K562 (cell line): ENCODE measurements around the gene ARHGAP28. TPM values are rescaled to one million over a fixed set of nuclear protein-coding genes. Genes with fewer than 3 reads are reported as not detected.

Experiments used
- ATAC-seq: fragments of 200-7000 bp; cut with Tn5 transposase; 3 replicates; pipeline ENCODE4 v1.9.1; 2020; ENCODE audit warnings: moderate library complexity
- BruUV-seq: library from RNA; stranded (reverse); fragments of 400-500 nt; replicated peaks from 2 replicates; lab custom pipeline; 2021; lab: Mats Ljungman, UMichigan
- CTCF ChIA-PET: fragments of 300-600 bp; formaldehyde crosslinking; extraction: SDS; loops from one replicate; lab custom pipeline; 2021; ENCODE audit warnings: low intra/inter-chr PET ratio; lab: Yijun Ruan, JAX
- POLR2A ChIA-PET: fragments of 300-600, 350-650 bp; sonication (Branson Sonifier 250); formaldehyde crosslinking; extraction: SDS; loops from one replicate; lab custom pipeline; 2021; ENCODE audit warnings: antibody characterized with exemption, inconsistent platforms; lab: Yijun Ruan, JAX
- DNase-seq, 4 experiments: peaks; one replicate each; pipeline versions ENCODE4 v3.0.0 to v3.0.0-alpha.2; 2011 to 2018; ENCODE audit warnings: low spot score in 3 of 4, mixed read lengths in 3 of 4; ENCODE audit errors: extremely low read depth in 1 of 4
- FAIRE-seq: peaks from 2 replicates; lab custom pipeline; 2011; peaks lifted over from hg19 to GRCh38; lab: Jason Lieb, UNC
- H2AFZ ChIP-seq: 2 replicates; pipeline ENCODE4 v1.6.0; 2011; ENCODE audit warnings: low read depth, low read length, control low read depth, inconsistent platforms
- H3K27ac ChIP-seq: fragments of 200-600 bp; 3 replicates; pipeline ENCODE4 v1.8.0; 2011; ENCODE audit warnings: low read depth, mild to moderate bottlenecking, control low read depth, inconsistent platforms, low read length, moderate library complexity, mixed read lengths; ENCODE audit errors: extremely low read depth
- H3K27me3 ChIP-seq, 2 experiments: fragments of 300-600 bp in 1 of 2; 2 replicates in 1 of 2; 3 replicates in 1 of 2; pipeline versions ENCODE4 v1.6.0 to v1.8.0; 2011; ENCODE audit warnings: inconsistent platforms in 2 of 2, low read length in 2 of 2, mild to moderate bottlenecking in 1 of 2, mixed read lengths in 1 of 2, moderate library complexity in 1 of 2; ENCODE audit not compliant: control insufficient read depth in 2 of 2, insufficient read depth in 2 of 2
- H3K36me3 ChIP-seq: fragments of 300-600 bp; 3 replicates; pipeline ENCODE4 v1.8.0; 2011; ENCODE audit warnings: mild to moderate bottlenecking, low read length, inconsistent platforms; ENCODE audit not compliant: control insufficient read depth, insufficient read depth
- H3K4me1 ChIP-seq, 2 experiments: fragments of 200-600 bp in 1 of 2; replicated peaks in 1 of 2; 2 replicates in 1 of 2; 3 replicates in 1 of 2; pipeline versions ENCODE4 v1.5.1 to v1.8.0; 2011; ENCODE audit warnings: inconsistent platforms in 2 of 2, low read length in 2 of 2, mild to moderate bottlenecking in 1 of 2, mixed read lengths in 1 of 2, moderate library complexity in 1 of 2; ENCODE audit not compliant: control insufficient read depth in 2 of 2, insufficient read depth in 2 of 2
- H3K4me2 ChIP-seq: 2 replicates; pipeline ENCODE4 v1.6.1; 2011; ENCODE audit warnings: low read length, control low read depth, inconsistent platforms, mixed read lengths; ENCODE audit not compliant: insufficient read depth
- H3K4me3 ChIP-seq: fragments of 200-600 bp; sonication (generic), shearing (Covaris generic); 2 replicates; pipeline ENCODE4 v1.5.1; 2016; ENCODE audit warnings: control low read depth, inconsistent platforms
- H3K79me2 ChIP-seq: fragments of 200-600 bp; 3 replicates; pipeline ENCODE4 v1.8.0; 2011; ENCODE audit warnings: low read length, inconsistent platforms; ENCODE audit not compliant: control insufficient read depth, insufficient read depth
- H3K9ac ChIP-seq, 2 experiments: 2 replicates each; pipeline versions ENCODE4 v1.6.0 to v1.6.1; 2011; ENCODE audit warnings: low read depth in 2 of 2, low read length in 2 of 2, control low read depth in 1 of 2, inconsistent platforms in 1 of 2, mild to moderate bottlenecking in 1 of 2, mixed read lengths in 1 of 2; ENCODE audit not compliant: insufficient read depth in 1 of 2
- H3K9me1 ChIP-seq: one replicate; pipeline ENCODE4 v1.6.0; 2011; ENCODE audit warnings: inconsistent platforms, mild to moderate bottlenecking, low read length, moderate library complexity; ENCODE audit not compliant: control insufficient read depth, insufficient read depth
- H3K9me3 ChIP-seq: replicated peaks from 2 replicates; pipeline ENCODE4 v1.5.1; 2011; ENCODE audit warnings: low read depth, low read length, inconsistent platforms; ENCODE audit not compliant: control insufficient read depth, insufficient read depth
- H4K20me1 ChIP-seq: replicated peaks from 2 replicates; pipeline ENCODE4 v1.6.1; 2011; ENCODE audit warnings: low read length, inconsistent platforms, mixed read lengths; ENCODE audit not compliant: control insufficient read depth, insufficient read depth
- CREBBP ChIP-seq: IDR thresholded peaks from one replicate; pipeline ENCODE4 v1.6.1; 2012; ENCODE audit warnings: low read depth, mild to moderate bottlenecking, control low read depth, inconsistent platforms, low read length
- E2F6 ChIP-seq, 2 experiments: IDR thresholded peaks; 2 replicates each; pipeline ENCODE4 v1.6.1; 2011; ENCODE audit warnings: borderline replicate concordance in 1 of 2, control low read depth in 1 of 2, low read depth in 1 of 2, low read length in 1 of 2, mild to moderate bottlenecking in 1 of 2, mixed read lengths in 1 of 2, moderate library complexity in 1 of 2; ENCODE audit not compliant: insufficient read depth in 1 of 2, insufficient read length in 1 of 2, poor library complexity in 1 of 2, severe bottlenecking in 1 of 2; ENCODE audit errors: extremely low read depth in 1 of 2
- EHMT2 ChIP-seq: fragments of 450-650 bp; IDR thresholded peaks from 2 replicates; pipeline ENCODE4 v1.6.1; 2018; ENCODE audit warnings: antibody characterized with exemption
- ELK3 ChIP-seq: fragments of 450-650 bp; formaldehyde crosslinking; IDR thresholded peaks from 2 replicates; pipeline ENCODE4 v1.4.0; 2020; ENCODE audit warnings: mild to moderate bottlenecking
- GABPB2 ChIP-seq: fragments of 250-450 bp; sonication (Bioruptor Pico); conservative IDR thresholded peaks from 2 replicates; pipeline ENCODE4 v1.5.1; 2021; ENCODE audit warnings: mild to moderate bottlenecking
- LCOR ChIP-seq: sonication (generic); formaldehyde crosslinking; IDR thresholded peaks from 2 replicates; pipeline ENCODE4 v1.8.0; 2022; ENCODE audit warnings: mild to moderate bottlenecking, missing genetic modification reagents
- NCOR1 ChIP-seq: fragments of 450-650 bp; IDR thresholded peaks from 2 replicates; pipeline ENCODE4 v1.6.1; 2016; ENCODE audit warnings: mild to moderate bottlenecking, moderate library complexity
- PHB2 ChIP-seq: fragments of 450-650 bp; IDR thresholded peaks from 2 replicates; pipeline ENCODE4 v1.6.1; 2017; ENCODE audit warnings: low read depth
- POLR2AphosphoS5 ChIP-seq: IDR thresholded peaks from 2 replicates; pipeline ENCODE4 v1.6.1; 2011; ENCODE audit warnings: mild to moderate bottlenecking, low read depth, low read length, moderate library complexity; ENCODE audit not compliant: control insufficient read depth, insufficient read depth
- RBM25 ChIP-seq: fragments of 200-400 bp; formaldehyde crosslinking; IDR thresholded peaks from 2 replicates; pipeline ENCODE4 v1.6.1; 2018; ENCODE audit warnings: low read length, low read depth, moderate library complexity; ENCODE audit not compliant: severe bottlenecking
- RCOR1 ChIP-seq, 2 experiments: IDR thresholded peaks; 2 replicates each; pipeline ENCODE4 v1.6.1; 2012; ENCODE audit warnings: low read depth in 2 of 2, low read length in 2 of 2, borderline replicate concordance in 1 of 2, improper control_type of control experiment in 1 of 2
- SMAD1 ChIP-seq: fragments of 150-350 bp; IDR thresholded peaks from 2 replicates; pipeline ENCODE4 v1.6.1; 2014; ENCODE audit warnings: low read length, low read depth; ENCODE audit not compliant: partially characterized antibody
- TAF9B ChIP-seq: fragments of 450-650 bp; IDR thresholded peaks from 2 replicates; pipeline ENCODE4 v1.6.1; 2018; ENCODE audit warnings: mild to moderate bottlenecking; ENCODE audit not compliant: partially characterized antibody
- ZNF146 ChIP-seq: IDR thresholded peaks from one replicate; pipeline ENCODE4 v1.6.1; 2018; ENCODE audit warnings: missing compliant biosample characterization; ENCODE audit not compliant: unreplicated experiment
- ZNF232 ChIP-seq: sonication (generic); formaldehyde crosslinking; IDR thresholded peaks from 2 replicates; pipeline ENCODE4 v1.8.0; 2022; ENCODE audit warnings: mild to moderate bottlenecking, missing genetic modification reagents
- ZNF551 ChIP-seq: fragments of 250-450 bp; sonication (Bioruptor Pico); IDR thresholded peaks from 2 replicates; pipeline ENCODE4 v1.5.0; 2021; ENCODE audit warnings: mild to moderate bottlenecking, moderate library complexity
- ZNF57 ChIP-seq: fragments of 450-650 bp; formaldehyde crosslinking; IDR thresholded peaks from 2 replicates; pipeline ENCODE4 v1.4.0; 2020; ENCODE audit warnings: mild to moderate bottlenecking, moderate library complexity
- WGBS: fragments of 100-300 bp; shearing (Covaris generic); methylation state at CpG from one replicate; pipeline ENCODE4 v1.1.6; 2016; ENCODE audit warnings: low coverage, mixed read lengths; ENCODE audit not compliant: insufficient coverage; ENCODE audit errors: missing lambda C conversion rate; 5-methylcytosine and 5-hydroxymethylcytosine counted together
- in situ Hi-C: fragments of 300-500 bp; cut with MboI; formaldehyde crosslinking; loops from 4 replicates; pipeline ENCODE4 v1.15.0; 2018; ENCODE audit warnings: inconsistent platforms, mixed read lengths
- intact Hi-C: fragments of 100-400 bp; cut with micrococcal nuclease; formaldehyde crosslinking; loops from 2 replicates; pipeline ENCODE4 v1.14.2; 2022
- polyA plus RNA-seq, 8 experiments: library from polyadenylated mRNA; depleted of rRNA in 4 of 8; stranded (reverse) in 5 of 8; unstranded in 3 of 8; fragments of >200 nt; fragmentation: Nextera tagmentation in 2 of 8; fragmentation: Illumina TruSeq in 1 of 8; extraction: Ambion mirVana in 2 of 8; extraction: Trizol in 1 of 8; gene quantifications; 2 replicates each; pipeline versions ENCODE4 v1.2.1 to v1.2.3, GENCODE V29; 2011 to 2014; ENCODE audit warnings: inconsistent platforms in 1 of 8, missing spikeins in 1 of 8
- total RNA-seq, 7 experiments: library from RNA; depleted of rRNA in 6 of 7; stranded (reverse); fragments of >200 nt in 6 of 7; fragmentation: Illumina TruSeq in 2 of 7; extraction: Trizol in 2 of 7; gene quantifications; 2 replicates each; pipeline versions ENCODE4 v1.2.1 to v1.2.3, GENCODE V29; 2011 to 2021; ENCODE audit warnings: low replicate concordance in 1 of 7

The ARHGAP28 gene
- total and polyA plus RNA-seq, 9 of the 15 experiments (the other 6 are each of a cell fraction or from before 2014, with no cell fraction given) = 0.93 to 5.9 (median 5.0) TPM

GRCh38 chr18:6959110-6959509 lies 229.6 kb downstream of the ARHGAP28 start (continued):
- TF ChIP-seq TAF9B (no peak), EHMT2 (no peak), LCOR (CRISPR knock-in tag) (no peak), CREBBP (no peak), NCOR1 (no peak), ZNF551 (no peak), POLR2AphosphoS5 (no peak), ELK3 (CRISPR knock-in tag) (no peak), GABPB2 (no peak), SMAD1 (no peak)

- no peak overlapping the region for H3K9ac ChIP-seq
- no peaks in the 10 kb centered on the region for H3K79me2 ChIP-seq
- DNase-seq (no peak), ATAC-seq (no peak), FAIRE-seq (no peak)
- H3K4me1 ChIP-seq = no peaks in the 10 kb centered on the region
- TF ChIP-seq RBM25 = peak; percentile 38
- no peak for TF ChIP-seq PHB2
- no peak for TF ChIP-seq RCOR1 (IDR thresholded peaks at IDR 0.05; ENCODE audit: borderline replicate concordance in 1 of 2, low read depth in 2 of 2, low read length in 2 of 2)
- TF ChIP-seq ZNF232 = no peak
- no peak for TF ChIP-seq ZNF57 (CRISPR knock-in tag)
- no peak for TF ChIP-seq E2F6 (IDR thresholded peaks at IDR 0.05; ENCODE audit: borderline replicate concordance in 1 of 2, extremely low read depth in 1 of 2, insufficient read depth in 1 of 2, insufficient read length in 1 of 2, low read depth in 1 of 2, low read length in 1 of 2, poor library complexity in 1 of 2, severe bottlenecking in 1 of 2)
- TF ChIP-seq ZNF146 = peak; percentile 32
- CTCF ChIA-PET = no interaction called here
- BruUV-seq = no TSS peak
- no peak overlapping the region for H3K4me3 ChIP-seq
- H3K9me3 ChIP-seq = no peaks in the 10 kb centered on the region
- H3K27me3 ChIP-seq = peaks cover 24 to 38% of the 10 kb centered on the region in 2 experiments
- H3K36me3 ChIP-seq = no peaks in the 10 kb centered on the region
- in situ Hi-C loops (no loop called here), intact Hi-C loops (no loop called here)
- no peak overlapping the region for H3K27ac ChIP-seq
- no peak overlapping the region for H3K4me2 ChIP-seq
- H4K20me1 ChIP-seq = no peaks in the 10 kb centered on the region
- H2AFZ ChIP-seq = no peak overlapping the region
- H3K9me1 ChIP-seq = no peaks in the 10 kb centered on the region
- POLR2A ChIA-PET = no interaction called here
- 15% methylated on average over 1 of the region's 1 CpG for WGBS
These were observed 230.6 kb downstream of the ARHGAP28 start for GRCh38 chr18:6960124-6960523.
